IPS-18c (cell line): ENCODE data around the gene CYP2U1.
"Not testable (repeated sequence)": the region's sequence is repeated elsewhere in the genome, so short reads cannot be mapped to it uniquely, and the experiment has no call there.

Experiments
- H3K4me3 ChIP-seq: 2 replicates; pipeline ENCODE4 v1.7.0; 2013; ENCODE audit warnings: low read depth, mild to moderate bottlenecking, low read length, moderate library complexity; ENCODE audit not compliant: insufficient read depth
- H3K9me3 ChIP-seq: one replicate; pipeline ENCODE4 v1.6.1; 2013; ENCODE audit warnings: mild to moderate bottlenecking, low read length, moderate library complexity; ENCODE audit not compliant: control insufficient read depth, insufficient read depth

CYP2U1 gene

DNA sequence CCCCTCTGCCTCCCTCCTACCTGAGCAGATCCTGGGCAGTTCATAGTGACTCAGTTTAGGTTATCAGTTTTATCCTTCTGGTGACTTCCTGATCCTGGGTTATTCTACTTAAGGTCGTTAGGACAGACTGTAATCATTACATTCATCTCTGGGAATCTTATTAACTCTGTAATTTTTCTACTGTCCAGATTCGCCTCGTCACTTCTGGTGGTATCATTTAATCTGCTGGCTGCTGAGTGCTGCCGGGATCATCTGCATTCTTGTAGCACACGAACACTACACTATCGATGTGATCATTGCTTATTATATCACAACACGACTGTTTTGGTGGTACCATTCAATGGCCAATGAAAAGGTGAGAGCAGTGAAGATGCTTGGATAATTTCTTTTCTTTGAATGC is 23.0 kb upstream of the CYP2U1 start:
- H3K4me3 ChIP-seq, result no peak overlapping the region

GRCh38 chr4:107913283-107913899 is 18.0 kb upstream of the CYP2U1 start:
- Histone ChIP-seq H3K4me3 (no peak overlapping the region), H3K9me3 (no peaks in the 10 kb centered on the region)

More for the DNA sequence above, 23.0 kb upstream of the CYP2U1 start:
- H3K9me3 ChIP-seq, result no peaks in the 10 kb centered on the region

GRCh38 chr4:107915220-107915619 is 16.1 kb upstream of the CYP2U1 start:
- H3K9me3 ChIP-seq, result no peaks in the 10 kb centered on the region
- H3K4me3 ChIP-seq, result no peak overlapping the region

DNA sequence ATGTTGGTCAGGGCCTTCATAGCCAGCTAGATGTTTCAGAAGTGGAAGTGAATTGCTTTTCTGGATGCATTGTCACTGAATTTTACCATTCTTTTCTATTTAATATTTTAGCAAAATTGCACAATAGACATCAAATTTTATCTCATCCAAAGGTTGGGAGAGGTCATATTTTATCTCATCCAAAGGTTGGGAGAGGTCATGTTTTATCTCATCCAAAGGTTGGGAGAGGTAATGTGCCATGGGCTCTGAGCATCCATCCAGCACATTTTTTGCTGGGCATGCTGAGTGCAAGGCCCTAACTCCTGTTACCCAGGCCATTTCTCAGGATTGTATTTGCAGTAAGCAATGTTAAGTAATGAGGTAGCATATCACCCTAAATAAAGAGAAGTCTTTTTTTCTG is 14.7 kb upstream of the CYP2U1 start:
- no peak overlapping the region for H3K4me3 ChIP-seq
- no peaks in the 10 kb centered on the region for H3K9me3 ChIP-seq

GRCh38 chr4:107917500-107917899 is 13.8 kb upstream of the CYP2U1 start:
- Histone ChIP-seq H3K9me3 (no peaks in the 10 kb centered on the region), H3K4me3 (no peak overlapping the region)

GRCh38 chr4:107922486-107923473 is 8.6 kb upstream of the CYP2U1 start:
- Histone ChIP-seq H3K4me3 (no peak overlapping the region), H3K9me3 (no peaks in the 10 kb centered on the region)

GRCh38 chr4:107925713-107926112 is 5.6 kb upstream of the CYP2U1 start:
- not testable (repeated sequence) for H3K4me3 ChIP-seq, H3K9me3 ChIP-seq

- H3K4me3 ChIP-seq, H3K9me3 ChIP-seq: not testable (repeated sequence)
Measured at GRCh38 chr4:107926875-107927274, 4.5 kb upstream of the CYP2U1 start.

DNA sequence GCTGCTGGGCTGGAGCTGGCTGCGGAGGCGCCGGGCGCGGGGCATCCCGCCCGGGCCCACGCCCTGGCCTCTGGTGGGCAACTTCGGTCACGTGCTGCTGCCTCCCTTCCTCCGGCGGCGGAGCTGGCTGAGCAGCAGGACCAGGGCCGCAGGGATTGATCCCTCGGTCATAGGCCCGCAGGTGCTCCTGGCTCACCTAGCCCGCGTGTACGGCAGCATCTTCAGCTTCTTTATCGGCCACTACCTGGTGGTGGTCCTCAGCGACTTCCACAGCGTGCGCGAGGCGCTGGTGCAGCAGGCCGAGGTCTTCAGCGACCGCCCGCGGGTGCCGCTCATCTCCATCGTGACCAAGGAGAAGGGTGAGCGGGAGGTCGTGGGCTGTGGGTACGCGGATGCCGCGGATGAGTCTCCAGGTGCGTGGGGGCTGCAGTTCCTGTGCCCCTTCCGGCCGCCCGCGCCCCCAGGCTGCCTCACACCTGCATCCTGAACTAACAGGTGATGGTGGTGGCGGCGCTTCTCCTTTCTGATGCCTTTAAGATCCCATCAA is 499 bp downstream of the CYP2U1 start:
- Histone ChIP-seq H3K9me3 (no peaks in the 10 kb centered on the region), H3K4me3 (peak overlapping the region; percentile 72)

DNA sequence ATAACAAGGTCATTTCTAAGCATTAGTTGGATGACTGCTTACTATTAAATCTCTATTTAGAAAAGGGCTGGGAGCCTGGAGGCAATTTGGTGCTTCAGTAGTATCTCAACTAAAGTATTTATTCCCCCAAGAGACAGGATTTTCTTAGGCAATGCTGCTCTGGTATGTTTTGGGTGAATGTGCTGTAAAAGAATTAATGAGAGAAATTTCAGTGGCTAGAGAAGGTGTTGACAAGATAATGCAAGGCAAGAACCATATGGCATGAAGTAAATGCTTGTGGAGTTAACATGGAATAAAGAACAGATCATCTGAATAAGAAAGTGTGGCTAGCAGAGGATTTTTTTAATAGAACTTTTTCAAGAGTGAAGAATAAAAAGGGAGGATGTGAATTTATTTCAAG is 3.9 kb downstream of the CYP2U1 start:
- no peaks in the 10 kb centered on the region for H3K9me3 ChIP-seq
- no peak overlapping the region for H3K4me3 ChIP-seq

DNA sequence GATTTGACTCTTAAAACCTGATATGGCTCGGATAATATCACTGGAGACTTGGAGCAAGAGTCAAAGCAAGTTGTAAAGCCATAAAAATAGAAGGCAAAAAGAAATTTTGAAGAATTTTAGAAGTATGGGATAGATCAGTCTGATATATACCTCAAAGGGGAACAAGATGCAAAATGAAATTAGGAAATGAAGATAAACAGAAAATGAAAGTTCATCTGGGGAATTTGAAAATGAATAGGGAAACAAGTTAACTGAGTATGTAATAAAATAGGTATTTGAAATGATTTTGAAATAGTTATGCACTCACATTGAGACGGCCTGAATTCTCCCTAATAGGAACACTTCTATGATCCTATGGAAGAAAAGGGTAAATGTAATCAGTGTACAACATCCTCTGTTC is 5.7 kb downstream of the CYP2U1 start:
- Histone ChIP-seq H3K9me3 (no peaks in the 10 kb centered on the region), H3K4me3 (no peak overlapping the region)

DNA sequence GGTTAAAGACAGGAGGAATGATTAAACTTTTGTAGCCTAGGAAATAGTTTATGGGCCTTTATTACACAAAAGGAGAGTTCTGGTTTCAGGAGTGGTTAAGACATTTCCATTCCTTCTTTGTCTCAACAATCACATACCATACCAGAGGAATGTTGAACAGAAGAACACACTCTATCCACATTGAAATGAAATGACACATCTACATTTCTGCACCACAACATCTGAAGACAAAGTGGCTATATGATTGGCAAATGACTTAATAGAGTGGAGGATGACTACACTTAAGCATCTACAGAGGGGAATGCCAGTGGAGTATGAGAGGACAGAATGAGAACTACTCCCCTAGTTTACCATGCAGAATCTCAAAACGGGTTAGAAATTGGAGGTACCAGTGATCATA is 8.0 kb downstream of the CYP2U1 start:
- Histone ChIP-seq H3K9me3 (no peaks in the 10 kb centered on the region), H3K4me3 (no peak overlapping the region)

GRCh38 chr4:107945809-107946208 is 14.5 kb downstream of the CYP2U1 start:
- no peak overlapping the region for H3K4me3 ChIP-seq
- H3K9me3 ChIP-seq, result no peaks in the 10 kb centered on the region

- Histone ChIP-seq H3K9me3 (no peaks in the 10 kb centered on the region), H3K4me3 (no peak overlapping the region)
Measured at GRCh38 chr4:107950746-107951540, 19.6 kb downstream of the CYP2U1 start.

DNA sequence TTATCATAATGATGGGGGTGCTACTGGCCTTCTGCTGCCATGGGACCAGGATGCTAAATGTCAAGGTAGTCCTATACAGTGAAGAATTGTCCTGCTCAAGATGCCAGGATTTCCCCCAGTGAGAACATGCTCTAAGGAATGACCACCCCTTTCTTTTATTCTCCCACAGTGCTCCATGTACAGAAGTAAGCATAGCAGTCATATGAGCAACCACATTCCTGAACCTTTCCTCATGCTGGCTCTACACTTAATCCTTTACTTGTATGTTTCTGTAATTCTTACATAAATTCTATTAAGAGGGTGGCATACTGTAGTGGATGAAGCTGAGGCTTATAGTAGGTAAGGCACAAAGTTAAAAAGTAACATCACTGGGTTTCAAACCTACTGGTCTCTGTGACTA is 20.2 kb downstream of the CYP2U1 start:
- Histone ChIP-seq H3K4me3 (no peak overlapping the region), H3K9me3 (no peaks in the 10 kb centered on the region)

- Histone ChIP-seq H3K4me3 (no peak overlapping the region), H3K9me3 (peaks cover 2% of the 10 kb centered on the region)
Measured at GRCh38 chr4:107956011-107956410, 24.7 kb downstream of the CYP2U1 start.

GRCh38 chr4:107966903-107967302 is 35.6 kb downstream of the CYP2U1 start:
- H3K4me3 ChIP-seq, result no peak overlapping the region
- H3K9me3 ChIP-seq, result no peaks in the 10 kb centered on the region
